K562 (cell line): ENCODE results near the gene SUDS3. TPM values are rescaled to one million over a fixed set of nuclear protein-coding genes. Genes with fewer than 3 reads are reported as not detected.

ENCODE experiments used
- ADNP ChIP-seq: fragments of 200-800 bp; sonication (Bioruptor generic); IDR thresholded peaks from 2 replicates; pipeline ENCODE4 v1.6.1; 2016; ENCODE audit warnings: missing genetic modification characterization, missing compliant biosample characterization
- BRD9 ChIP-seq: fragments of 450-650 bp; IDR thresholded peaks from 2 replicates; pipeline ENCODE4 v1.6.1; 2018; ENCODE audit warnings: low read depth; ENCODE audit not compliant: partially characterized antibody
- CEBPG ChIP-seq, 3 experiments: fragments of 200-800 bp in 1 of 3; sonication (Bioruptor generic) in 1 of 3; sonication (generic) in 1 of 3; formaldehyde crosslinking in 1 of 3; IDR thresholded peaks in 2 of 3; conservative IDR thresholded peaks in 1 of 3; 2 replicates each; pipeline versions ENCODE4 v1.6.1 to v1.8.0; 2016 to 2022; ENCODE audit warnings: missing compliant biosample characterization in 2 of 3, missing genetic modification characterization in 2 of 3, mild to moderate bottlenecking in 1 of 3, missing genetic modification reagents in 1 of 3
- HMG20A ChIP-seq: fragments of 450-650 bp; formaldehyde crosslinking; conservative IDR thresholded peaks from 2 replicates; pipeline ENCODE4 v1.4.0; 2020; ENCODE audit warnings: mild to moderate bottlenecking, mixed read lengths
- IFI16 ChIP-seq: fragments of 250-450 bp; sonication (Bioruptor Pico); IDR thresholded peaks from 2 replicates; pipeline ENCODE4 v2.1.2; 2022; ENCODE audit warnings: mild to moderate bottlenecking, inconsistent platforms
- MAFG ChIP-seq: fragments of 450-650 bp; conservative IDR thresholded peaks from 2 replicates; pipeline ENCODE4 v1.6.1; 2016; ENCODE audit warnings: missing genetic modification characterization, missing compliant biosample characterization
- NFIC ChIP-seq: fragments of 450-650 bp; IDR thresholded peaks from 2 replicates; pipeline ENCODE4 v1.6.1; 2017; ENCODE audit warnings: mild to moderate bottlenecking, inconsistent platforms
- RHOXF2B ChIP-seq: fragments of 250-450 bp; sonication (Bioruptor Pico); conservative IDR thresholded peaks from 2 replicates; pipeline ENCODE4 v1.5.1; 2021
- SMARCC2 ChIP-seq: fragments of 450-650 bp; IDR thresholded peaks from 2 replicates; pipeline ENCODE4 v1.6.1; 2017; ENCODE audit warnings: antibody characterized with exemption, moderate library complexity, mild to moderate bottlenecking, low read depth
- SP1 ChIP-seq: sonication (generic); formaldehyde crosslinking; IDR thresholded peaks from 2 replicates; pipeline ENCODE4 v1.8.1; 2022; ENCODE audit warnings: mild to moderate bottlenecking, missing genetic modification reagents
- STAT5B ChIP-seq: fragments of 250-450 bp; sonication (Bioruptor Pico); IDR thresholded peaks from 2 replicates; pipeline ENCODE4 v1.8.0; 2021; ENCODE audit warnings: mild to moderate bottlenecking, inconsistent platforms
- TARDBP ChIP-seq: fragments of 450-650 bp; IDR thresholded peaks from 2 replicates; pipeline ENCODE4 v1.6.1; 2016
- ZNF274 ChIP-seq: IDR thresholded peaks from 2 replicates; pipeline ENCODE4 v1.6.1; 2011; ENCODE audit warnings: low read depth, mild to moderate bottlenecking, low read length, moderate library complexity, borderline replicate concordance
- ZNF444 ChIP-seq: fragments of 250-450 bp; sonication (Bioruptor Pico); IDR thresholded peaks from 2 replicates; pipeline ENCODE4 v1.4.0; 2020; ENCODE audit warnings: mild to moderate bottlenecking, moderate library complexity
- ZNF586 ChIP-seq: fragments of 450-650 bp; formaldehyde crosslinking; conservative IDR thresholded peaks from 2 replicates; pipeline ENCODE4 v1.4.0; 2020; ENCODE audit warnings: mild to moderate bottlenecking, moderate library complexity
- polyA plus RNA-seq, 8 experiments: library from polyadenylated mRNA; depleted of rRNA in 4 of 8; stranded (reverse) in 5 of 8; unstranded in 3 of 8; fragments of >200 nt; fragmentation: Nextera tagmentation in 2 of 8; fragmentation: Illumina TruSeq in 1 of 8; extraction: Ambion mirVana in 2 of 8; extraction: Trizol in 1 of 8; gene quantifications; 2 replicates each; pipeline versions ENCODE4 v1.2.1 to v1.2.3, GENCODE V29; 2011 to 2014; ENCODE audit warnings: inconsistent platforms in 1 of 8, missing spikeins in 1 of 8
- total RNA-seq, 7 experiments: library from RNA; depleted of rRNA in 6 of 7; stranded (reverse); fragments of >200 nt in 6 of 7; fragmentation: Illumina TruSeq in 2 of 7; extraction: Trizol in 2 of 7; gene quantifications; 2 replicates each; pipeline versions ENCODE4 v1.2.1 to v1.2.3, GENCODE V29; 2011 to 2021; ENCODE audit warnings: low replicate concordance in 1 of 7
- TF ChIP-seq, protein P1 (sequence below): fragments of 250-450 bp; sonication (Bioruptor Pico); IDR thresholded peaks from 2 replicates; pipeline ENCODE4 v1.8.0; 2021; ENCODE audit warnings: borderline replicate concordance, mild to moderate bottlenecking, moderate library complexity; ENCODE audit not compliant: poor library complexity, severe bottlenecking
- TF ChIP-seq, protein P2 (sequence below): fragments of 250-450 bp; sonication (Bioruptor Pico); IDR thresholded peaks from 2 replicates; pipeline ENCODE4 v1.5.0; 2022; ENCODE audit warnings: mild to moderate bottlenecking
- TF ChIP-seq, protein P3 (sequence below): fragments of 450-650 bp; IDR thresholded peaks from 2 replicates; pipeline ENCODE4 v1.6.1; 2016; ENCODE audit warnings: mild to moderate bottlenecking
- TF ChIP-seq, protein P4 (sequence below): fragments of 200-800 bp; sonication (Bioruptor generic); IDR thresholded peaks from 2 replicates; pipeline ENCODE4 v1.6.1; 2017; ENCODE audit warnings: missing genetic modification characterization, missing compliant biosample characterization
- TF ChIP-seq, protein P5 (sequence below): fragments of 250-450 bp; sonication (Bioruptor Pico); IDR thresholded peaks from 2 replicates; pipeline ENCODE4 v1.9.0; 2021; ENCODE audit warnings: mild to moderate bottlenecking, inconsistent platforms

Gene SUDS3
- total and polyA plus RNA-seq, 9 of the 15 experiments (the other 6 are each of a cell fraction or from before 2014, with no cell fraction given) = 6.6 to 30.5 (median 23.3) TPM

DNA sequence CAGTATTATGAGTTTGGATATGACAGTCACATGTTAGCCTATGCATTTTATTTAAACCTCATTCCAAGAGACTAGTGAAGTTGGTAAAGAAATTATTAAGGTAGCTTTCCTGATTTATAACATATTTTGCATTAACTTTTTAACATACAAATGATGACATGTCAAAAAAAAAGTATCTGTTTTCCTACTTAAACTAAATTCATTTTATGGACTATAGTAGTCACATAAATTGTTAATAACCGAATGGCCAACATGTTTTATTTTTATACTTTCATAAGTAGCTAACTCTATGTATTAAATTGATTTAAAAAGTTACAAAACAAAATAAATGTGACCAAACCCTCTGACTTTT is 18.4 kb upstream of the SUDS3 start (continued):
- TF ChIP-seq, protein P1, sequence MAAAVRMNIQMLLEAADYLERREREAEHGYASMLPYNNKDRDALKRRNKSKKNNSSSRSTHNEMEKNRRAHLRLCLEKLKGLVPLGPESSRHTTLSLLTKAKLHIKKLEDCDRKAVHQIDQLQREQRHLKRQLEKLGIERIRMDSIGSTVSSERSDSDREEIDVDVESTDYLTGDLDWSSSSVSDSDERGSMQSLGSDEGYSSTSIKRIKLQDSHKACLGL (CRISPR knock-in tag) = no peak
- TF ChIP-seq, protein P2, sequence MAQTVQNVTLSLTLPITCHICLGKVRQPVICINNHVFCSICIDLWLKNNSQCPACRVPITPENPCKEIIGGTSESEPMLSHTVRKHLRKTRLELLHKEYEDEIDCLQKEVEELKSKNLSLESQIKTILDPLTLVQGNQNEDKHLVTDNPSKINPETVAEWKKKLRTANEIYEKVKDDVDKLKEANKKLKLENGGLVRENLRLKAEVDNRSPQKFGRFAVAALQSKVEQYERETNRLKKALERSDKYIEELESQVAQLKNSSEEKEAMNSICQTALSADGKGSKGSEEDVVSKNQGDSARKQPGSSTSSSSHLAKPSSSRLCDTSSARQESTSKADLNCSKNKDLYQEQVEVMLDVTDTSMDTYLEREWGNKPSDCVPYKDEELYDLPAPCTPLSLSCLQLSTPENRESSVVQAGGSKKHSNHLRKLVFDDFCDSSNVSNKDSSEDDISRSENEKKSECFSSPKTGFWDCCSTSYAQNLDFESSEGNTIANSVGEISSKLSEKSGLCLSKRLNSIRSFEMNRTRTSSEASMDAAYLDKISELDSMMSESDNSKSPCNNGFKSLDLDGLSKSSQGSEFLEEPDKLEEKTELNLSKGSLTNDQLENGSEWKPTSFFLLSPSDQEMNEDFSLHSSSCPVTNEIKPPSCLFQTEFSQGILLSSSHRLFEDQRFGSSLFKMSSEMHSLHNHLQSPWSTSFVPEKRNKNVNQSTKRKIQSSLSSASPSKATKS (CRISPR knock-in tag) = no peak
- TF ChIP-seq SMARCC2 (no peak), MAFG (tag) (peak; percentile 43; the same call in 1 of the 2 replicates), SP1 (CRISPR knock-in tag) (no peak), ADNP (peak; percentile 19), TARDBP (no peak), ZNF444 (no peak), NFIC (no peak), ZNF274 (no peak), ZNF586 (CRISPR knock-in tag) (no peak), STAT5B (CRISPR knock-in tag) (no peak), HMG20A (CRISPR knock-in tag) (no peak), RHOXF2B (no peak), IFI16 (CRISPR knock-in tag) (no peak), CEBPG (CRISPR knock-in tag; IDR thresholded peaks at IDR 0.05) (no peak), CEBPG (tag; conservative IDR thresholded peaks at IDR 0.05 in 1 of 2, IDR thresholded peaks at IDR 0.05 in 1 of 2) (no peak), BRD9 (no peak)
- TF ChIP-seq, protein P3, sequence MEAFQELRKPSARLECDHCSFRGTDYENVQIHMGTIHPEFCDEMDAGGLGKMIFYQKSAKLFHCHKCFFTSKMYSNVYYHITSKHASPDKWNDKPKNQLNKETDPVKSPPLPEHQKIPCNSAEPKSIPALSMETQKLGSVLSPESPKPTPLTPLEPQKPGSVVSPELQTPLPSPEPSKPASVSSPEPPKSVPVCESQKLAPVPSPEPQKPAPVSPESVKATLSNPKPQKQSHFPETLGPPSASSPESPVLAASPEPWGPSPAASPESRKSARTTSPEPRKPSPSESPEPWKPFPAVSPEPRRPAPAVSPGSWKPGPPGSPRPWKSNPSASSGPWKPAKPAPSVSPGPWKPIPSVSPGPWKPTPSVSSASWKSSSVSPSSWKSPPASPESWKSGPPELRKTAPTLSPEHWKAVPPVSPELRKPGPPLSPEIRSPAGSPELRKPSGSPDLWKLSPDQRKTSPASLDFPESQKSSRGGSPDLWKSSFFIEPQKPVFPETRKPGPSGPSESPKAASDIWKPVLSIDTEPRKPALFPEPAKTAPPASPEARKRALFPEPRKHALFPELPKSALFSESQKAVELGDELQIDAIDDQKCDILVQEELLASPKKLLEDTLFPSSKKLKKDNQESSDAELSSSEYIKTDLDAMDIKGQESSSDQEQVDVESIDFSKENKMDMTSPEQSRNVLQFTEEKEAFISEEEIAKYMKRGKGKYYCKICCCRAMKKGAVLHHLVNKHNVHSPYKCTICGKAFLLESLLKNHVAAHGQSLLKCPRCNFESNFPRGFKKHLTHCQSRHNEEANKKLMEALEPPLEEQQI = 0 out of 2 replicates have a peak, but pooled peaks have one; percentile 2
- TF ChIP-seq, protein P4, sequence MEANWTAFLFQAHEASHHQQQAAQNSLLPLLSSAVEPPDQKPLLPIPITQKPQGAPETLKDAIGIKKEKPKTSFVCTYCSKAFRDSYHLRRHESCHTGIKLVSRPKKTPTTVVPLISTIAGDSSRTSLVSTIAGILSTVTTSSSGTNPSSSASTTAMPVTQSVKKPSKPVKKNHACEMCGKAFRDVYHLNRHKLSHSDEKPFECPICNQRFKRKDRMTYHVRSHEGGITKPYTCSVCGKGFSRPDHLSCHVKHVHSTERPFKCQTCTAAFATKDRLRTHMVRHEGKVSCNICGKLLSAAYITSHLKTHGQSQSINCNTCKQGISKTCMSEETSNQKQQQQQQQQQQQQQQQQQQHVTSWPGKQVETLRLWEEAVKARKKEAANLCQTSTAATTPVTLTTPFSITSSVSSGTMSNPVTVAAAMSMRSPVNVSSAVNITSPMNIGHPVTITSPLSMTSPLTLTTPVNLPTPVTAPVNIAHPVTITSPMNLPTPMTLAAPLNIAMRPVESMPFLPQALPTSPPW (CRISPR knock-in tag) = no peak
- TF ChIP-seq, protein P5, sequence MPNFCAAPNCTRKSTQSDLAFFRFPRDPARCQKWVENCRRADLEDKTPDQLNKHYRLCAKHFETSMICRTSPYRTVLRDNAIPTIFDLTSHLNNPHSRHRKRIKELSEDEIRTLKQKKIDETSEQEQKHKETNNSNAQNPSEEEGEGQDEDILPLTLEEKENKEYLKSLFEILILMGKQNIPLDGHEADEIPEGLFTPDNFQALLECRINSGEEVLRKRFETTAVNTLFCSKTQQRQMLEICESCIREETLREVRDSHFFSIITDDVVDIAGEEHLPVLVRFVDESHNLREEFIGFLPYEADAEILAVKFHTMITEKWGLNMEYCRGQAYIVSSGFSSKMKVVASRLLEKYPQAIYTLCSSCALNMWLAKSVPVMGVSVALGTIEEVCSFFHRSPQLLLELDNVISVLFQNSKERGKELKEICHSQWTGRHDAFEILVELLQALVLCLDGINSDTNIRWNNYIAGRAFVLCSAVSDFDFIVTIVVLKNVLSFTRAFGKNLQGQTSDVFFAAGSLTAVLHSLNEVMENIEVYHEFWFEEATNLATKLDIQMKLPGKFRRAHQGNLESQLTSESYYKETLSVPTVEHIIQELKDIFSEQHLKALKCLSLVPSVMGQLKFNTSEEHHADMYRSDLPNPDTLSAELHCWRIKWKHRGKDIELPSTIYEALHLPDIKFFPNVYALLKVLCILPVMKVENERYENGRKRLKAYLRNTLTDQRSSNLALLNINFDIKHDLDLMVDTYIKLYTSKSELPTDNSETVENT = no peak
